ENCODE data around the gene TBC1D19.

TBC1D19 gene

GRCh38 chr4:26594371-26594770 lies 10.5 kb downstream of the TBC1D19 start:
- Histone ChIP-seq H3K27me3 (no peaks in the 10 kb centered on the region), H3K4me3 (ENCODE audit: low read depth, low read length) (no peak overlapping the region), H3K4me1 (no peaks in the 10 kb centered on the region), H3K36me3 (no peaks in the 10 kb centered on the region), H3K9me3 (no peaks in the 10 kb centered on the region)
- DNase-seq: no peak
- no peak for TF ChIP-seq CTCF (IDR thresholded peaks at IDR 0.05; ENCODE audit: low read depth, low read length)

GRCh38 chr4:26594778-26595177 lies 10.9 kb downstream of the TBC1D19 start:
- no peaks in the 10 kb centered on the region for H3K4me1 ChIP-seq
- no peaks in the 10 kb centered on the region for H3K9me3 ChIP-seq
- DNase-seq: no peak
- no peaks in the 10 kb centered on the region for H3K36me3 ChIP-seq
- no peak overlapping the region for H3K4me3 ChIP-seq (ENCODE audit: low read depth, low read length)
- TF ChIP-seq CTCF (IDR thresholded peaks at IDR 0.05; ENCODE audit: low read depth, low read length): no peak
- no peaks in the 10 kb centered on the region for H3K27me3 ChIP-seq

- H3K4me3 ChIP-seq (ENCODE audit: low read depth, low read length): no peak overlapping the region
- no peak for TF ChIP-seq CTCF (IDR thresholded peaks at IDR 0.05; ENCODE audit: low read depth, low read length)
- no peaks in the 10 kb centered on the region for H3K9me3 ChIP-seq
- no peaks in the 10 kb centered on the region for H3K27me3 ChIP-seq
- H3K36me3 ChIP-seq: no peaks in the 10 kb centered on the region
- no peak for DNase-seq
- no peaks in the 10 kb centered on the region for H3K4me1 ChIP-seq
These were observed 13.0 kb downstream of the TBC1D19 start for GRCh38 chr4:26596843-26597242.

- no peak for TF ChIP-seq CTCF (IDR thresholded peaks at IDR 0.05; ENCODE audit: low read depth, low read length)
- no peak for DNase-seq
- no peaks in the 10 kb centered on the region for H3K27me3 ChIP-seq
- no peaks in the 10 kb centered on the region for H3K4me1 ChIP-seq
- H3K36me3 ChIP-seq: no peaks in the 10 kb centered on the region
- no peaks in the 10 kb centered on the region for H3K9me3 ChIP-seq
- H3K4me3 ChIP-seq (ENCODE audit: low read depth, low read length): no peak overlapping the region
These were observed 17.3 kb downstream of the TBC1D19 start for GRCh38 chr4:26601204-26601603.

GRCh38 chr4:26607776-26608175 lies 23.9 kb downstream of the TBC1D19 start:
- no peaks in the 10 kb centered on the region for H3K4me1 ChIP-seq
- no peak overlapping the region for H3K4me3 ChIP-seq (ENCODE audit: low read depth, low read length)
- no peak for DNase-seq
- no peaks in the 10 kb centered on the region for H3K36me3 ChIP-seq
- TF ChIP-seq CTCF (IDR thresholded peaks at IDR 0.05; ENCODE audit: low read depth, low read length): no peak
- H3K9me3 ChIP-seq: no peaks in the 10 kb centered on the region
- H3K27me3 ChIP-seq: no peaks in the 10 kb centered on the region

GRCh38 chr4:26609391-26609790 lies 25.5 kb downstream of the TBC1D19 start:
- Histone ChIP-seq H3K27me3 (no peaks in the 10 kb centered on the region), H3K36me3 (no peaks in the 10 kb centered on the region), H3K4me3 (ENCODE audit: low read depth, low read length) (no peak overlapping the region), H3K4me1 (no peaks in the 10 kb centered on the region), H3K9me3 (no peaks in the 10 kb centered on the region)
- DNase-seq: no peak
- no peak for TF ChIP-seq CTCF (IDR thresholded peaks at IDR 0.05; ENCODE audit: low read depth, low read length)
